HepG2 (cell line): Measurements from ENCODE around the gene EFCAB11.

Experiments used
- ATF7 ChIP-seq, 2 experiments: fragments of 450-650 bp in 1 of 2; sonication (generic) in 1 of 2; formaldehyde crosslinking in 1 of 2; IDR thresholded peaks; 2 replicates each; pipeline versions ENCODE4 v1.4.0 to v1.6.1; 2016 to 2020; ENCODE audit warnings: antibody characterized with exemption in 1 of 2, mild to moderate bottlenecking in 1 of 2, missing genetic modification reagents in 1 of 2
- ESRRA ChIP-seq: sonication (generic); formaldehyde crosslinking; IDR thresholded peaks from 2 replicates; pipeline ENCODE4 v1.5.1; 2020; ENCODE audit warnings: mild to moderate bottlenecking, low read depth, missing genetic modification reagents
- ETV5 ChIP-seq: IDR thresholded peaks from 2 replicates; pipeline ENCODE4 v1.6.1; 2018; ENCODE audit warnings: missing biosample characterization, missing genetic modification reagents, inconsistent platforms, borderline replicate concordance
- HNRNPH1 ChIP-seq: fragments of 200-400 bp; formaldehyde crosslinking; optimal IDR thresholded peaks from 2 replicates; pipeline ENCODE3; 2017; ENCODE audit warnings: mild to moderate bottlenecking, low read depth, low read length
- HNRNPLL ChIP-seq: fragments of 200-400 bp; formaldehyde crosslinking; IDR thresholded peaks from 2 replicates; pipeline ENCODE4 v1.6.1; 2017; ENCODE audit warnings: mild to moderate bottlenecking, low read depth, low read length; ENCODE audit not compliant: poor library complexity, severe bottlenecking
- KLF16 ChIP-seq, 2 experiments: sonication (generic) in 1 of 2; formaldehyde crosslinking in 1 of 2; IDR thresholded peaks; 2 replicates each; pipeline versions ENCODE4 v1.6.1 to v1.8.0; 2016 to 2023; ENCODE audit warnings: missing genetic modification reagents in 2 of 2, missing compliant biosample characterization in 1 of 2
- ZNF562 ChIP-seq: sonication (generic); formaldehyde crosslinking; IDR thresholded peaks from 2 replicates; pipeline ENCODE4 v1.8.0; 2022; ENCODE audit warnings: missing genetic modification reagents, borderline replicate concordance
- TF ChIP-seq, protein P1 (sequence below): sonication (generic); formaldehyde crosslinking; IDR thresholded peaks from 2 replicates; pipeline ENCODE4 v1.5.0; 2020; ENCODE audit warnings: mild to moderate bottlenecking, missing genetic modification reagents, moderate library complexity
- TF ChIP-seq, protein P2 (sequence below): sonication (generic); formaldehyde crosslinking; IDR thresholded peaks from 2 replicates; pipeline ENCODE4 v1.8.0; 2022; ENCODE audit warnings: low read depth, missing genetic modification reagents
- TF ChIP-seq, protein P3 (sequence below): sonication (generic); formaldehyde crosslinking; conservative IDR thresholded peaks from 2 replicates; pipeline ENCODE4 v1.8.0; 2022; ENCODE audit warnings: low read depth, missing genetic modification reagents
- TF ChIP-seq, protein P4 (sequence below): sonication (generic); formaldehyde crosslinking; IDR thresholded peaks from 2 replicates; pipeline ENCODE4 v1.4.0; 2020; ENCODE audit warnings: mild to moderate bottlenecking, missing genetic modification reagents

DNA sequence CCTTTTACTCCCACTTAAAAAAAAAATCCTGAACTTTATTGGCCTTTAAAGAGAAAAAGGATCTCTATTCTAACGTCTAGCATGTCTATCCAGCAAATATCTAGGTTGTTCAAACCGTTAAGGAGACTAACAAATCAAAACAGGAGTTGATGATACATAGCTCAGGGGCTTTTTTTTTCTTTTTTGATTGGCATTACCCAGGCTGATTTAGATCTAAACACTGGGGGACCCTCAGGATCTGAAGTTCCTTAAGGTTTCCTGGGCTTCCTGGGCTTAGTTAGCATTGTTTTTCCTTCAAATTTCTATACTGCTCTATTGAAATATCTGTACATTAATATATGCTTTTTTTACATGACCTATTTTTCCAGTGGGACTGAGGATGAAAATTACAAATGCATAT lies 42.3 kb downstream of the EFCAB11 start:
- no peak for TF ChIP-seq ESRRA (CRISPR knock-in tag)
- TF ChIP-seq, protein P1, sequence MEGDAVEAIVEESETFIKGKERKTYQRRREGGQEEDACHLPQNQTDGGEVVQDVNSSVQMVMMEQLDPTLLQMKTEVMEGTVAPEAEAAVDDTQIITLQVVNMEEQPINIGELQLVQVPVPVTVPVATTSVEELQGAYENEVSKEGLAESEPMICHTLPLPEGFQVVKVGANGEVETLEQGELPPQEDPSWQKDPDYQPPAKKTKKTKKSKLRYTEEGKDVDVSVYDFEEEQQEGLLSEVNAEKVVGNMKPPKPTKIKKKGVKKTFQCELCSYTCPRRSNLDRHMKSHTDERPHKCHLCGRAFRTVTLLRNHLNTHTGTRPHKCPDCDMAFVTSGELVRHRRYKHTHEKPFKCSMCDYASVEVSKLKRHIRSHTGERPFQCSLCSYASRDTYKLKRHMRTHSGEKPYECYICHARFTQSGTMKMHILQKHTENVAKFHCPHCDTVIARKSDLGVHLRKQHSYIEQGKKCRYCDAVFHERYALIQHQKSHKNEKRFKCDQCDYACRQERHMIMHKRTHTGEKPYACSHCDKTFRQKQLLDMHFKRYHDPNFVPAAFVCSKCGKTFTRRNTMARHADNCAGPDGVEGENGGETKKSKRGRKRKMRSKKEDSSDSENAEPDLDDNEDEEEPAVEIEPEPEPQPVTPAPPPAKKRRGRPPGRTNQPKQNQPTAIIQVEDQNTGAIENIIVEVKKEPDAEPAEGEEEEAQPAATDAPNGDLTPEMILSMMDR = no peak
- TF ChIP-seq, protein P2, sequence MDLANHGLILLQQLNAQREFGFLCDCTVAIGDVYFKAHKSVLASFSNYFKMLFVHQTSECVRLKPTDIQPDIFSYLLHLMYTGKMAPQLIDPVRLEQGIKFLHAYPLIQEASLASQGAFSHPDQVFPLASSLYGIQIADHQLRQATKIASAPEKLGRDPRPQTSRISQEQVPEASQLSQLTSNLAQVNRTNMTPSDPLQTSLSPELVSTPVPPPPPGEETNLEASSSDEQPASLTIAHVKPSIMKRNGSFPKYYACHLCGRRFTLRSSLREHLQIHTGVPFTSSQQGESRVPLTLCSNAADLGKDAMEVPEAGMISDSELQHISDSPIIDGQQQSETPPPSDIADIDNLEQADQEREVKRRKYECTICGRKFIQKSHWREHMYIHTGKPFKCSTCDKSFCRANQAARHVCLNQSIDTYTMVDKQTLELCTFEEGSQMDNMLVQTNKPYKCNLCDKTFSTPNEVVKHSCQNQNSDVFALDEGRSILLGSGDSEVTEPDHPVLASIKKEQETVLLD = no peak
- TF ChIP-seq ETV5 (CRISPR knock-in tag) = no peak
- no peak for TF ChIP-seq ZNF562
- TF ChIP-seq HNRNPH1 = no peak
- no peak for TF ChIP-seq ATF7 (IDR thresholded peaks at IDR 0.05)
- no peak for TF ChIP-seq ATF7 (CRISPR knock-in tag; IDR thresholded peaks at IDR 0.05)
- TF ChIP-seq, protein P3, sequence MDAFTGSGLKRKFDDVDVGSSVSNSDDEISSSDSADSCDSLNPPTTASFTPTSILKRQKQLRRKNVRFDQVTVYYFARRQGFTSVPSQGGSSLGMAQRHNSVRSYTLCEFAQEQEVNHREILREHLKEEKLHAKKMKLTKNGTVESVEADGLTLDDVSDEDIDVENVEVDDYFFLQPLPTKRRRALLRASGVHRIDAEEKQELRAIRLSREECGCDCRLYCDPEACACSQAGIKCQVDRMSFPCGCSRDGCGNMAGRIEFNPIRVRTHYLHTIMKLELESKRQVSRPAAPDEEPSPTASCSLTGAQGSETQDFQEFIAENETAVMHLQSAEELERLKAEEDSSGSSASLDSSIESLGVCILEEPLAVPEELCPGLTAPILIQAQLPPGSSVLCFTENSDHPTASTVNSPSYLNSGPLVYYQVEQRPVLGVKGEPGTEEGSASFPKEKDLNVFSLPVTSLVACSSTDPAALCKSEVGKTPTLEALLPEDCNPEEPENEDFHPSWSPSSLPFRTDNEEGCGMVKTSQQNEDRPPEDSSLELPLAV (CRISPR knock-in tag) = no peak
- TF ChIP-seq HNRNPLL = no peak
- TF ChIP-seq, protein P4, sequence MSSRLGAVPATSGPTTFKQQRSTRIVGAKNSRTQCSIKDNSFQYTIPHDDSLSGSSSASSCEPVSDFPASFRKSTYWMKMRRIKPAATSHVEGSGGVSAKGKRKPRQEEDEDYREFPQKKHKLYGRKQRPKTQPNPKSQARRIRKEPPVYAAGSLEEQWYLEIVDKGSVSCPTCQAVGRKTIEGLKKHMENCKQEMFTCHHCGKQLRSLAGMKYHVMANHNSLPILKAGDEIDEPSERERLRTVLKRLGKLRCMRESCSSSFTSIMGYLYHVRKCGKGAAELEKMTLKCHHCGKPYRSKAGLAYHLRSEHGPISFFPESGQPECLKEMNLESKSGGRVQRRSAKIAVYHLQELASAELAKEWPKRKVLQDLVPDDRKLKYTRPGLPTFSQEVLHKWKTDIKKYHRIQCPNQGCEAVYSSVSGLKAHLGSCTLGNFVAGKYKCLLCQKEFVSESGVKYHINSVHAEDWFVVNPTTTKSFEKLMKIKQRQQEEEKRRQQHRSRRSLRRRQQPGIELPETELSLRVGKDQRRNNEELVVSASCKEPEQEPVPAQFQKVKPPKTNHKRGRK = no peak
- TF ChIP-seq KLF16 (CRISPR knock-in tag; IDR thresholded peaks at IDR 0.05) = no peak
